ENCODE data around the gene GRAMD1A. TPM values are rescaled to one million over a fixed set of nuclear protein-coding genes. Genes with fewer than 3 reads are reported as not detected.
"Not testable (repeated sequence)": the region's sequence is repeated elsewhere in the genome, so short reads cannot be mapped to it uniquely, and the experiment has no call there.

The GRAMD1A gene
- total RNA-seq, 1 donor from 2014 or later: 26.2 TPM

GRCh38 chr19:34995551-34995950 is 4.6 kb upstream of the GRAMD1A start:
- no peaks in the 10 kb centered on the region for H3K9me3 ChIP-seq (replicated peaks)
- H3K36me3 ChIP-seq: no peaks in the 10 kb centered on the region
- H3K27me3 ChIP-seq (ENCODE audit: low read depth): no peaks in the 10 kb centered on the region
- DNase-seq: no peak
- H3K27ac ChIP-seq (replicated peaks): peak overlapping the region; percentile 88
- H3K4me1 ChIP-seq: peaks cover 57% of the 10 kb centered on the region
- no peak overlapping the region for H3K4me3 ChIP-seq
- TF ChIP-seq CTCF (IDR thresholded peaks at IDR 0.05; ENCODE audit: borderline replicate concordance): no peak
- intact Hi-C loops (cut with micrococcal nuclease): no loop called here

- peaks cover 73% of the 10 kb centered on the region for H3K4me1 ChIP-seq
- TF ChIP-seq CTCF (IDR thresholded peaks at IDR 0.05; ENCODE audit: borderline replicate concordance): no peak
- H3K36me3 ChIP-seq: peaks cover 3% of the 10 kb centered on the region
- intact Hi-C loops (cut with micrococcal nuclease): no loop called here
- H3K27ac ChIP-seq (replicated peaks): peak overlapping the region; percentile 76
- no peak overlapping the region for H3K4me3 ChIP-seq
- H3K9me3 ChIP-seq (replicated peaks): no peaks in the 10 kb centered on the region
- DNase-seq: no peak
- no peaks in the 10 kb centered on the region for H3K27me3 ChIP-seq (ENCODE audit: low read depth)
Observed at GRCh38 chr19:34997071-34997617, 3.0 kb upstream of the GRAMD1A start.

GRCh38 chr19:34998224-34998623 is 1.9 kb upstream of the GRAMD1A start:
- H3K4me3 ChIP-seq; DNase-seq; intact Hi-C loops (cut with micrococcal nuclease); H3K9me3 ChIP-seq (replicated peaks); H3K36me3 ChIP-seq; H3K27me3 ChIP-seq (ENCODE audit: low read depth): not testable (repeated sequence)
- peak overlapping the region; percentile 76 for H3K27ac ChIP-seq (replicated peaks)
- H3K4me1 ChIP-seq: peaks cover 84% of the 10 kb centered on the region

- H3K9me3 ChIP-seq (replicated peaks): no peaks in the 10 kb centered on the region
- DNase-seq: no peak
- intact Hi-C loops (cut with micrococcal nuclease): no loop called here
- peak overlapping the region; percentile 96 for H3K27ac ChIP-seq (replicated peaks)
- no peak for TF ChIP-seq CTCF (IDR thresholded peaks at IDR 0.05; ENCODE audit: borderline replicate concordance)
- H3K36me3 ChIP-seq: peaks cover 5% of the 10 kb centered on the region
- H3K27me3 ChIP-seq (ENCODE audit: low read depth): no peaks in the 10 kb centered on the region
- H3K4me1 ChIP-seq: peaks cover 91% of the 10 kb centered on the region
- peak overlapping the region; percentile 86 for H3K4me3 ChIP-seq
Observed at GRCh38 chr19:34998777-34999497, 1.2 kb upstream of the GRAMD1A start.

- TF ChIP-seq CTCF (IDR thresholded peaks at IDR 0.05; ENCODE audit: borderline replicate concordance): no peak
- H3K36me3 ChIP-seq: peaks cover 5% of the 10 kb centered on the region
- H3K4me3 ChIP-seq: peak overlapping the region; percentile 86
- H3K9me3 ChIP-seq (replicated peaks): no peaks in the 10 kb centered on the region
- H3K27ac ChIP-seq (replicated peaks): peak overlapping the region; percentile 96
- intact Hi-C loops (cut with micrococcal nuclease): no loop called here
- H3K4me1 ChIP-seq: peaks cover 90% of the 10 kb centered on the region
- no peaks in the 10 kb centered on the region for H3K27me3 ChIP-seq (ENCODE audit: low read depth)
- no peak for DNase-seq
Observed at GRCh38 chr19:35000338-35000646, 169 bp downstream of the GRAMD1A start.

Measured in left ventricle myocardium inferior (tissue), 1 donor.